ENCODE measurements around the gene RTN4RL2.

Gene RTN4RL2

GRCh38 chr11:57469268-57469667 is 8.9 kb downstream of the RTN4RL2 start:
- no peak overlapping the region for H3K4me3 ChIP-seq (replicated peaks; ENCODE audit: low read depth, low read length)
- TF ChIP-seq CTCF (IDR thresholded peaks at IDR 0.05; ENCODE audit: low read depth, low read length, missing control alignments): no peak
- DNase-seq (ENCODE audit: extremely low read depth, low read depth): no peak

GRCh38 chr11:57471496-57471895 is 11.2 kb downstream of the RTN4RL2 start:
- no peak for DNase-seq (ENCODE audit: extremely low read depth, low read depth)
- TF ChIP-seq CTCF (IDR thresholded peaks at IDR 0.05; ENCODE audit: low read depth, low read length, missing control alignments): no peak
- H3K4me3 ChIP-seq (replicated peaks; ENCODE audit: low read depth, low read length): no peak overlapping the region

- no peak for DNase-seq (ENCODE audit: extremely low read depth, low read depth)
- H3K4me3 ChIP-seq (replicated peaks; ENCODE audit: low read depth, low read length): no peak overlapping the region
Measured at GRCh38 chr11:57473285-57473841, 13.0 kb downstream of the RTN4RL2 start.

GRCh38 chr11:57474017-57474802 is 13.9 kb downstream of the RTN4RL2 start:
- DNase-seq (ENCODE audit: extremely low read depth, low read depth): no peak
- no peak overlapping the region for H3K4me3 ChIP-seq (replicated peaks; ENCODE audit: low read depth, low read length)
- no peak for TF ChIP-seq CTCF (IDR thresholded peaks at IDR 0.05; ENCODE audit: low read depth, low read length, missing control alignments)

More at GRCh38 chr11:57473285-57473841, 13.0 kb downstream of the RTN4RL2 start:
- TF ChIP-seq CTCF (IDR thresholded peaks at IDR 0.05; ENCODE audit: low read depth, low read length, missing control alignments): no peak

- TF ChIP-seq CTCF (IDR thresholded peaks at IDR 0.05; ENCODE audit: low read depth, low read length, missing control alignments): no peak
- no peak overlapping the region for H3K4me3 ChIP-seq (replicated peaks; ENCODE audit: low read depth, low read length)
- no peak for DNase-seq (ENCODE audit: extremely low read depth, low read depth)
Measured at GRCh38 chr11:57474803-57475115, 14.4 kb downstream of the RTN4RL2 start.

GRCh38 chr11:57475191-57475590 is 14.9 kb downstream of the RTN4RL2 start:
- no peak for DNase-seq (ENCODE audit: extremely low read depth, low read depth)
- TF ChIP-seq CTCF (IDR thresholded peaks at IDR 0.05; ENCODE audit: low read depth, low read length, missing control alignments): no peak
- H3K4me3 ChIP-seq (replicated peaks; ENCODE audit: low read depth, low read length): no peak overlapping the region

Data from HFF-Myc (cell line).